Large intestine (tissue), 3 donors: ENCODE measurements around the gene PRCD. TPM values are rescaled to one million over a fixed set of nuclear protein-coding genes. Genes with fewer than 3 reads are reported as not detected.
"Not testable (repeated sequence)": the region's sequence is repeated elsewhere in the genome, so short reads cannot be mapped to it uniquely, and the experiment has no call there.

Experiments used
- DNase-seq, 2 donors: peaks; one replicate each; pipeline versions ENCODE4 v3.0.0 to v3.0.0-alpha.2; 2013
- H3K27ac ChIP-seq: one replicate; pipeline ENCODE4 v1.5.1; 2013; ENCODE audit warnings: low read length
- H3K27me3 ChIP-seq: 2 replicates; pipeline ENCODE4 v1.6.1; 2013; ENCODE audit warnings: low read length; ENCODE audit not compliant: control insufficient read depth, insufficient read depth
- H3K36me3 ChIP-seq: 2 replicates; pipeline ENCODE4 v1.6.1; 2013; ENCODE audit warnings: low read length; ENCODE audit not compliant: control insufficient read depth, insufficient read depth
- H3K4me1 ChIP-seq: one replicate; pipeline ENCODE4 v1.6.1; 2013; ENCODE audit warnings: low read length; ENCODE audit not compliant: control insufficient read depth, insufficient read depth
- H3K4me3 ChIP-seq: one replicate; pipeline ENCODE4 v1.5.1; 2013; ENCODE audit warnings: low read length
- H3K9me3 ChIP-seq: one replicate; pipeline ENCODE4 v1.6.1; 2013; ENCODE audit warnings: mild to moderate bottlenecking, low read depth, low read length, moderate library complexity; ENCODE audit not compliant: control insufficient read depth
- WGBS: methylation state at CpG from one replicate; pipeline ENCODE4 v1.1.5; 2013; ENCODE audit warnings: low lambda C conversion rate; ENCODE audit not compliant: insufficient coverage; 5-methylcytosine and 5-hydroxymethylcytosine counted together
- polyA plus RNA-seq: library from polyadenylated mRNA; unstranded; fragments of 120-200 nt; gene quantifications from one replicate; pipeline ENCODE4 v1.2.1, GENCODE V29; 2013

Gene PRCD
- polyA plus RNA-seq, 1 donor = 4.7 TPM

- no peak for DNase-seq
- Histone ChIP-seq H3K27me3 (no peaks in the 10 kb centered on the region), H3K36me3 (no peaks in the 10 kb centered on the region), H3K27ac (peak overlapping the region; percentile 81), H3K9me3 (peaks cover 3% of the 10 kb centered on the region), H3K4me1 (peaks cover 51% of the 10 kb centered on the region), H3K4me3 (no peak overlapping the region)
- WGBS = no CpG with 5 or more reads among the region's 15 CpGs
Observed at GRCh38 chr17:76528156-76528527, 11.7 kb upstream of the PRCD start.

- Histone ChIP-seq H3K4me1 (peaks cover 52% of the 10 kb centered on the region), H3K4me3 (no peak overlapping the region), H3K9me3 (peaks cover 3% of the 10 kb centered on the region), H3K27ac (peak overlapping the region; percentile 81), H3K27me3 (no peaks in the 10 kb centered on the region), H3K36me3 (no peaks in the 10 kb centered on the region)
- DNase-seq = no peak
- WGBS = 85% methylated on average over 5 of the region's 31 CpGs
Observed at GRCh38 chr17:76528528-76529223, 11.2 kb upstream of the PRCD start.

- peak; percentile 71 to 77 for DNase-seq
- peak overlapping the region; percentile 81 for H3K27ac ChIP-seq
- H3K36me3 ChIP-seq = no peaks in the 10 kb centered on the region
- H3K27me3 ChIP-seq = no peaks in the 10 kb centered on the region
- WGBS = no CpG with 5 or more reads among the region's 20 CpGs
- H3K4me3 ChIP-seq = no peak overlapping the region
- peaks cover 3% of the 10 kb centered on the region for H3K9me3 ChIP-seq
- peaks cover 52% of the 10 kb centered on the region for H3K4me1 ChIP-seq
Observed at GRCh38 chr17:76529224-76530094, 10.4 kb upstream of the PRCD start.

- H3K27me3 ChIP-seq = no peaks in the 10 kb centered on the region
- H3K4me1 ChIP-seq = peaks cover 45% of the 10 kb centered on the region
- peaks cover 3% of the 10 kb centered on the region for H3K9me3 ChIP-seq
- no peak overlapping the region for H3K4me3 ChIP-seq
- H3K36me3 ChIP-seq = no peaks in the 10 kb centered on the region
- DNase-seq = no peak
- peak overlapping the region; percentile 81 for H3K27ac ChIP-seq
- WGBS = no CpG with 5 or more reads among the region's 23 CpGs
Observed at GRCh38 chr17:76530095-76530723, 9.6 kb upstream of the PRCD start.

GRCh38 chr17:76530811-76531485 is 8.9 kb upstream of the PRCD start:
- Histone ChIP-seq H3K27me3 (peaks cover under 1% of the 10 kb centered on the region), H3K36me3 (no peaks in the 10 kb centered on the region), H3K9me3 (peaks cover 3% of the 10 kb centered on the region), H3K4me3 (no peak overlapping the region), H3K27ac (peak overlapping the region; percentile 81), H3K4me1 (peaks cover 43% of the 10 kb centered on the region)
- DNase-seq = no peak
- no CpG with 5 or more reads among the region's 32 CpGs for WGBS

- Histone ChIP-seq H3K4me1 (peaks cover 43% of the 10 kb centered on the region), H3K27ac (peak overlapping the region; percentile 20), H3K4me3 (no peak overlapping the region), H3K9me3 (peaks cover 4% of the 10 kb centered on the region), H3K36me3 (no peaks in the 10 kb centered on the region), H3K27me3 (peaks cover 6% of the 10 kb centered on the region)
- DNase-seq = no peak
- no CpG with 5 or more reads among the region's 18 CpGs for WGBS
Observed at GRCh38 chr17:76531486-76532038, 8.3 kb upstream of the PRCD start.

GRCh38 chr17:76532072-76532651 is 7.7 kb upstream of the PRCD start:
- peaks cover 43% of the 10 kb centered on the region for H3K4me1 ChIP-seq
- no peaks in the 10 kb centered on the region for H3K36me3 ChIP-seq
- H3K4me3 ChIP-seq = no peak overlapping the region
- H3K27ac ChIP-seq = peak overlapping the region; percentile 20
- no peak for DNase-seq
- peaks cover 6% of the 10 kb centered on the region for H3K9me3 ChIP-seq
- WGBS = 80% methylated on average over 1 of the region's 8 CpGs
- peaks cover 12% of the 10 kb centered on the region for H3K27me3 ChIP-seq

- DNase-seq, H3K9me3 ChIP-seq, H3K27ac ChIP-seq, H3K4me3 ChIP-seq, H3K36me3 ChIP-seq: not testable (repeated sequence)
- no CpG with 5 or more reads among the region's 9 CpGs for WGBS
- Histone ChIP-seq H3K27me3 (peaks cover 21% of the 10 kb centered on the region), H3K4me1 (peaks cover 35% of the 10 kb centered on the region)
Observed at GRCh38 chr17:76533640-76534359, 6.0 kb upstream of the PRCD start.
